Esophagus muscularis mucosa (tissue), 4 donors: Measurements from ENCODE around the gene ATAD2B. TPM values are rescaled to one million over a fixed set of nuclear protein-coding genes. Genes with fewer than 3 reads are reported as not detected.

Source experiments
- DNase-seq: peaks from one replicate; pipeline ENCODE4 v3.0.0-alpha.2; 2017; ENCODE audit errors: extremely low spot score
- H3K27ac ChIP-seq, 4 donors: fragments of 200-600 bp; sonication (generic); replicated peaks in 1 of 4; 1 replicate in 3 of 4; 2 replicates in 1 of 4; pipeline ENCODE4 v1.5.1; 2016 to 2019; ENCODE audit warnings: mild to moderate bottlenecking in 1 of 4
- H3K27me3 ChIP-seq, 4 donors: fragments of 200-600 bp; sonication (generic); one replicate each; pipeline versions ENCODE4 v1.5.1 to v1.6.0; 2016 to 2019
- H3K36me3 ChIP-seq, 4 donors: fragments of 200-600 bp; sonication (generic); one replicate each; pipeline ENCODE4 v1.5.1; 2016 to 2019
- H3K4me1 ChIP-seq, 4 donors: fragments of 200-600 bp; sonication (generic); one replicate each; pipeline ENCODE4 v1.5.1; 2016 to 2019
- H3K4me3 ChIP-seq, 4 donors: fragments of 200-600 bp; sonication (generic); 1 replicate in 2 of 4; 2 replicates in 2 of 4; pipeline ENCODE4 v1.5.1; 2016 to 2019; ENCODE audit warnings: mild to moderate bottlenecking in 4 of 4, moderate library complexity in 1 of 4
- H3K9me3 ChIP-seq, 4 donors: fragments of 200-600 bp; sonication (generic); 1 replicate in 3 of 4; 2 replicates in 1 of 4; pipeline ENCODE4 v1.5.1; 2016 to 2019
- CTCF ChIP-seq, 3 experiments: fragments of 200-600 bp in 2 of 3; fragments of 450-650 bp in 1 of 3; sonication (generic) in 2 of 3; IDR thresholded peaks; one replicate each; pipeline ENCODE4 v1.5.1; 2017 to 2019; ENCODE audit warnings: antibody characterized with exemption in 3 of 3, mild to moderate bottlenecking in 2 of 3, moderate library complexity in 1 of 3
- EP300 ChIP-seq: sonication (generic); formaldehyde crosslinking; IDR thresholded peaks from one replicate; pipeline ENCODE4 v1.6.1; 2017; ENCODE audit warnings: antibody characterized with exemption
- POLR2A ChIP-seq: fragments of 450-650 bp; IDR thresholded peaks from one replicate; pipeline ENCODE4 v1.6.1; 2017; ENCODE audit warnings: antibody characterized with exemption, moderate library complexity, mild to moderate bottlenecking, low read depth
- POLR2AphosphoS5 ChIP-seq, 2 donors: sonication (generic); formaldehyde crosslinking; IDR thresholded peaks; one replicate each; pipeline ENCODE4 v1.6.1; 2017; ENCODE audit warnings: antibody characterized with exemption in 2 of 2
- WGBS: methylation state at CpG from one replicate; pipeline ENCODE4 v1.1.5; 2018; 5-methylcytosine and 5-hydroxymethylcytosine counted together
- intact Hi-C: fragments of 100-400 bp; cut with DNase I; formaldehyde crosslinking; loops from one replicate; pipeline ENCODE4 v1.15.1; 2023
- total RNA-seq, 4 donors: library from RNA; depleted of rRNA; stranded (reverse); fragments of >200 nt; gene quantifications; one replicate each; pipeline versions ENCODE4 v1.1.0 to v1.2.1, GENCODE V29; 2016

Gene ATAD2B
- total RNA-seq, 4 donors from 2014 or later: 8.0 to 17.4 (median 13.5) TPM

DNA sequence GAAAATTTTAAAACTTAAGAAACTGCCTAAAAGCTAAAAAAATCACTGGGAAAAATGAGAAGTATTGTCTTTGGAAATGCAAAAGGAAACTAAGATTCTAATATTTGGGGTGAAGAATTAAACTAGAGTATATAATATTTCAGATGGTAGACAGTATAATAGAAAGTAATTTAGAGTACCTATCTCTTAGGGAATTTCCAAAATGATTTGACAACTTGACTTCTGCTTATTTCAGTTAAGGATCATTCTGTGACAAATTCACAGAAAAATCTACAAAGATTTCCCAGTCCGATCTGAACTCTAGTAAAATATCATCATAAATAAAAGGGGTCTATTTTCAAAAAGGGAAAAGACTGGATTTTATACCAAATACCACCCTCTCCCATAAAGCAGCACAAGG, 99.6 kb downstream of the ATAD2B start:
- H3K36me3 ChIP-seq: peaks cover 0 to 18% (median 7%) of the 10 kb centered on the region in 4 donors
- intact Hi-C loops: loop anchor here (5.0 to 10.0 kb wide), 2 partner anchors 98 to 255 kb away; partner anchors contain the start of genes ATAD2B and TP53I3
- TF ChIP-seq CTCF (IDR thresholded peaks at IDR 0.05) (no peak), EP300 (no peak), POLR2A (no peak), POLR2AphosphoS5 (IDR thresholded peaks at IDR 0.05) (no peak)
- DNase-seq: no peak
- H3K4me1 ChIP-seq: peaks cover 0 to 8% (median 3%) of the 10 kb centered on the region in 4 donors
- H3K27ac ChIP-seq: no peak overlapping the region
- no peaks in the 10 kb centered on the region for H3K27me3 ChIP-seq
- 87% methylated on average over 1 of the region's 1 CpG for WGBS
- H3K4me3 ChIP-seq: no peak overlapping the region
- no peaks in the 10 kb centered on the region for H3K9me3 ChIP-seq

GRCh38 chr2:23826771-23827170, 100.2 kb downstream of the ATAD2B start:
- intact Hi-C loops: loop anchor here (5.0 to 10.0 kb wide), 2 partner anchors 98 to 256 kb away; partner anchors contain the start of genes ATAD2B and TP53I3
- H3K27me3 ChIP-seq: no peaks in the 10 kb centered on the region

GRCh38 chr2:23826040-23826439, 100.9 kb downstream of the ATAD2B start:
- no peaks in the 10 kb centered on the region for H3K9me3 ChIP-seq
- TF ChIP-seq POLR2A: no peak
- TF ChIP-seq POLR2AphosphoS5 (IDR thresholded peaks at IDR 0.05): no peak
- TF ChIP-seq CTCF (IDR thresholded peaks at IDR 0.05): no peak
- TF ChIP-seq EP300: no peak
- whole genome bisulfite sequencing: 92% methylated on average over 2 of the region's 2 CpGs
- no peaks in the 10 kb centered on the region for H3K27me3 ChIP-seq
- no peak overlapping the region for H3K4me3 ChIP-seq
- peaks cover 0 to 24% (median 14%) of the 10 kb centered on the region in 4 donors for H3K36me3 ChIP-seq
- peaks cover 0 to 8% (median 3%) of the 10 kb centered on the region in 4 donors for H3K4me1 ChIP-seq
- intact Hi-C loops: loop anchor here (5.0 to 10.0 kb wide), 2 partner anchors 99 to 256 kb away; partner anchors contain the start of genes ATAD2B and TP53I3
- no peak overlapping the region for H3K27ac ChIP-seq
- no peak for DNase-seq

More at GRCh38 chr2:23826771-23827170, 100.2 kb downstream of the ATAD2B start:
- 81% methylated on average over 3 of the region's 3 CpGs for WGBS
- Histone ChIP-seq H3K4me1 (peaks cover 0 to 8% (median 3%) of the 10 kb centered on the region in 4 donors), H3K27ac (no peak overlapping the region), H3K9me3 (no peaks in the 10 kb centered on the region), H3K4me3 (no peak overlapping the region), H3K36me3 (peaks cover 0 to 23% (median 12%) of the 10 kb centered on the region in 4 donors)
- no peak for DNase-seq
- TF ChIP-seq EP300 (no peak), POLR2A (no peak), CTCF (IDR thresholded peaks at IDR 0.05) (no peak), POLR2AphosphoS5 (IDR thresholded peaks at IDR 0.05) (no peak)

DNA sequence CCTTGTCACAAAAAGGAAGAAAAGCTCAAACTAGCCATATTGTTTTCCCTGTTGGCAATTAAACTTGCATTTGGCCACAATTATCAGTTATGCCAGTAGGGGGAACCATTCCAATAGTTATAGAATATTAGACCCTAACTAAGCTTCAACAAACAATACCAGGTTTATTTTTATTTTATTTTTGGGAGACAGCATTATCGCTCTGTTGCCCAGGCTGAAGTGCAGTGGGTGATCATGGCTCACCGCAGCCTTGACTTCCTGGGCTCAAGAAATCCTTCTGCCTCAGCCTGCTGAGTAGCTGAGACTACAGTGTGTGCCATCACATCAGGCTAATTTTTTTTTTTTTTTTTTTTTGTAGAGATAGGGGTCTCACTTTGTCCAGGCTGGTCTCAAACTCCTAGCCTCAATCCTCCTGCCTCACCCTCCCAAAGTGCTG, 102.1 kb downstream of the ATAD2B start:
- Histone ChIP-seq H3K27me3 (no peaks in the 10 kb centered on the region), H3K9me3 (no peaks in the 10 kb centered on the region), H3K36me3 (peaks cover 0 to 24% (median 14%) of the 10 kb centered on the region in 4 donors), H3K27ac (no peak overlapping the region), H3K4me1 (peaks cover 0 to 8% (median 3%) of the 10 kb centered on the region in 4 donors), H3K4me3 (no peak overlapping the region)
- intact Hi-C loops: loop anchor here (5.0 to 10.0 kb wide), 2 partner anchors 100 to 258 kb away; partner anchors contain the start of genes ATAD2B and TP53I3
- TF ChIP-seq CTCF (IDR thresholded peaks at IDR 0.05) (peak; percentile 65 to 72 (median 68)), POLR2AphosphoS5 (IDR thresholded peaks at IDR 0.05) (no peak)
- 35% methylated on average over 2 of the region's 2 CpGs for WGBS
- DNase-seq: no peak

DNA sequence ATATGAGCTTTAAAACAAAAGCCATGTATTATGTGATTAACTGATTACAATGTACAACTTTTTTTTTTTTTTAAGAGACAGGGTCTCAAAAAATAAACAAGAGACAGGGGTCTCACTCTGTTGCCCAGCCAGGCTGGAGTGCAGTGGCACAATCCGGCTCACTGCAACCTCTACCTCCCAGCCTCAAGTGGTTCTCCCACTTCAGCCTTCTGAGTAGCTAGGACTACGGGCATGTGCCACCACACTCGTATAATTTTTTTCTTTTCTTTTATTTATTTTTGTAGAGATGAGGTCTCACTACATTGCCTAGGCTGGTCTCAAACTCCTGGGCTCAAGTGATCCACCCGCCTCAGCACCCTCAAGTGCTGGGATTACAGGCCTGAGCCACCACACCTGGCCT, 103.1 kb downstream of the ATAD2B start:
- 64% methylated on average over 4 of the region's 4 CpGs for WGBS
- intact Hi-C loops: loop anchor here (10.0 kb wide), 1 partner anchor 101 kb away; the partner anchor contains the start of gene ATAD2B

More for the DNA sequence above, 103.1 kb downstream of the ATAD2B start:
- no peak for TF ChIP-seq POLR2AphosphoS5 (IDR thresholded peaks at IDR 0.05)
- TF ChIP-seq EP300: no peak
- TF ChIP-seq POLR2A: no peak
- no peak for TF ChIP-seq CTCF (IDR thresholded peaks at IDR 0.05)
- Histone ChIP-seq H3K4me1 (peaks cover 0 to 7% (median 3%) of the 10 kb centered on the region in 4 donors), H3K27me3 (no peaks in the 10 kb centered on the region), H3K36me3 (peaks cover 0 to 24% (median 14%) of the 10 kb centered on the region in 4 donors), H3K27ac (no peak overlapping the region), H3K9me3 (no peaks in the 10 kb centered on the region), H3K4me3 (no peak overlapping the region)
- no peak for DNase-seq
